Mesenchymal stem cell (in vitro differentiated cells and primary cell): ENCODE data around the gene CCDC102A.

Experiments used
- DNase-seq: peaks from one replicate; pipeline ENCODE4 v3.0.0-alpha.2; 2013
- H2AFZ ChIP-seq: one replicate; pipeline ENCODE4 v1.6.1; 2013; ENCODE audit warnings: low read depth, mild to moderate bottlenecking, control low read depth, inconsistent platforms, low read length, moderate library complexity
- H2AK5ac ChIP-seq: 2 replicates; pipeline ENCODE4 v1.6.1; 2013; ENCODE audit warnings: low read length, moderate library complexity, mild to moderate bottlenecking, inconsistent platforms; ENCODE audit not compliant: severe bottlenecking
- H2BK120ac ChIP-seq: one replicate; pipeline ENCODE4 v1.6.1; 2013; ENCODE audit warnings: low read depth, mild to moderate bottlenecking, inconsistent platforms, low read length, moderate library complexity
- H2BK12ac ChIP-seq, 2 experiments: one replicate each; pipeline ENCODE4 v1.6.1; 2013; ENCODE audit warnings: inconsistent platforms in 2 of 2, low read length in 2 of 2, mild to moderate bottlenecking in 2 of 2, moderate library complexity in 2 of 2, control low read depth in 1 of 2
- H2BK15ac ChIP-seq: one replicate; pipeline ENCODE4 v1.6.1; 2013; ENCODE audit warnings: mild to moderate bottlenecking, low read depth, inconsistent platforms; ENCODE audit not compliant: poor library complexity, severe bottlenecking
- H2BK5ac ChIP-seq: 2 replicates; pipeline ENCODE4 v1.6.1; 2013; ENCODE audit warnings: low read depth, mild to moderate bottlenecking, low read length, control low read depth, inconsistent platforms; ENCODE audit not compliant: poor library complexity, severe bottlenecking
- H3K14ac ChIP-seq, 2 experiments: one replicate each; pipeline ENCODE4 v1.6.1; 2013; ENCODE audit warnings: inconsistent platforms in 2 of 2, low read length in 2 of 2, control low read depth in 1 of 2, mild to moderate bottlenecking in 1 of 2, moderate library complexity in 1 of 2
- H3K18ac ChIP-seq, 2 experiments: one replicate each; pipeline ENCODE4 v1.6.1; 2013; ENCODE audit warnings: inconsistent platforms in 2 of 2, low read length in 2 of 2, control low read depth in 1 of 2, low read depth in 1 of 2, mild to moderate bottlenecking in 1 of 2
- H3K23ac ChIP-seq, 2 experiments: one replicate each; pipeline ENCODE4 v1.6.1; 2013; ENCODE audit warnings: inconsistent platforms in 2 of 2, low read length in 2 of 2, mild to moderate bottlenecking in 2 of 2, moderate library complexity in 2 of 2, control low read depth in 1 of 2
- H3K27ac ChIP-seq: 2 replicates; pipeline ENCODE4 v1.5.1; 2013; ENCODE audit warnings: mild to moderate bottlenecking, moderate library complexity, low read length, control low read depth, inconsistent platforms; ENCODE audit not compliant: poor library complexity, severe bottlenecking
- H3K27me3 ChIP-seq, 2 experiments: 2 replicates each; pipeline versions ENCODE4 v1.6.1 to v1.7.0; 2013; ENCODE audit warnings: low read length in 2 of 2, mild to moderate bottlenecking in 2 of 2, moderate library complexity in 2 of 2, control low read depth in 1 of 2, inconsistent platforms in 1 of 2; ENCODE audit not compliant: control insufficient read depth in 1 of 2, insufficient read depth in 1 of 2
- H3K36me3 ChIP-seq, 2 experiments: 2 replicates each; pipeline versions ENCODE4 v1.6.1 to v1.7.0; 2013; ENCODE audit warnings: low read length in 2 of 2, control low read depth in 1 of 2, inconsistent platforms in 1 of 2, low read depth in 1 of 2, mild to moderate bottlenecking in 1 of 2; ENCODE audit not compliant: insufficient read depth in 2 of 2, control insufficient read depth in 1 of 2
- H3K4ac ChIP-seq, 2 experiments: one replicate each; pipeline ENCODE4 v1.6.1; 2013; ENCODE audit warnings: inconsistent platforms in 2 of 2, low read length in 2 of 2, mild to moderate bottlenecking in 2 of 2, moderate library complexity in 2 of 2, control low read depth in 1 of 2, low read depth in 1 of 2
- H3K4me1 ChIP-seq: 2 replicates; pipeline ENCODE4 v1.6.1; 2013; ENCODE audit warnings: low read depth, low read length, control low read depth; ENCODE audit not compliant: control insufficient read depth, insufficient read depth
- H3K4me2 ChIP-seq: 2 replicates; pipeline ENCODE4 v1.6.1; 2013; ENCODE audit warnings: low read length, mild to moderate bottlenecking, inconsistent platforms; ENCODE audit not compliant: poor library complexity, severe bottlenecking
- H3K4me3 ChIP-seq, 2 experiments: 2 replicates each; pipeline versions ENCODE4 v1.5.1 to v1.7.0; 2013; ENCODE audit warnings: low read length in 2 of 2, mild to moderate bottlenecking in 2 of 2, control low read depth in 1 of 2, low read depth in 1 of 2; ENCODE audit not compliant: insufficient read depth in 1 of 2
- H3K79me1 ChIP-seq: replicated peaks from 2 replicates; pipeline ENCODE4 v1.6.1; 2013; ENCODE audit warnings: mild to moderate bottlenecking, control low read depth, low read length, inconsistent platforms; ENCODE audit not compliant: poor library complexity, severe bottlenecking
- H3K9ac ChIP-seq: 2 replicates; pipeline ENCODE4 v1.7.0; 2013; ENCODE audit warnings: mild to moderate bottlenecking, low read length, moderate library complexity
- H3K9me3 ChIP-seq: 2 replicates; pipeline ENCODE4 v1.7.0; 2013; ENCODE audit warnings: mild to moderate bottlenecking, low read length; ENCODE audit not compliant: control insufficient read depth
- H4K8ac ChIP-seq: one replicate; pipeline ENCODE4 v1.6.1; 2013; ENCODE audit warnings: inconsistent platforms, mild to moderate bottlenecking, low read length, moderate library complexity
- H4K91ac ChIP-seq: one replicate; pipeline ENCODE4 v1.6.1; 2013; ENCODE audit warnings: mild to moderate bottlenecking, low read length, inconsistent platforms
- WGBS: methylation state at CpG from one replicate; pipeline ENCODE4 v1.1.7; 2013; ENCODE audit warnings: mixed read lengths; 5-methylcytosine and 5-hydroxymethylcytosine counted together

CCDC102A gene

GRCh38 chr16:57493767-57494166 is 42.6 kb downstream of the CCDC102A start:
- Histone ChIP-seq H2BK5ac (no peak overlapping the region), H3K9me3 (no peaks in the 10 kb centered on the region), H2BK120ac (no peak overlapping the region), H2AK5ac (no peak overlapping the region), H4K8ac (no peak overlapping the region), H3K4me1 (no peaks in the 10 kb centered on the region), H3K27me3 (peaks cover 0 to 14% of the 10 kb centered on the region in 2 experiments), H3K79me1 (no peaks in the 10 kb centered on the region), H3K4me2 (no peak overlapping the region), H3K4ac (no peak overlapping the region), H3K23ac (no peak overlapping the region), H2AFZ (no peak overlapping the region), H3K27ac (no peak overlapping the region), H3K18ac (no peak overlapping the region), H2BK15ac (no peak overlapping the region), H3K14ac (no peak overlapping the region), H4K91ac (no peak overlapping the region), H3K4me3 (no peak overlapping the region), H3K36me3 (no peaks in the 10 kb centered on the region), H2BK12ac (no peak overlapping the region), H3K9ac (no peak overlapping the region)
- WGBS = 96% methylated on average over 4 of the region's 4 CpGs
- DNase-seq = no peak

DNA sequence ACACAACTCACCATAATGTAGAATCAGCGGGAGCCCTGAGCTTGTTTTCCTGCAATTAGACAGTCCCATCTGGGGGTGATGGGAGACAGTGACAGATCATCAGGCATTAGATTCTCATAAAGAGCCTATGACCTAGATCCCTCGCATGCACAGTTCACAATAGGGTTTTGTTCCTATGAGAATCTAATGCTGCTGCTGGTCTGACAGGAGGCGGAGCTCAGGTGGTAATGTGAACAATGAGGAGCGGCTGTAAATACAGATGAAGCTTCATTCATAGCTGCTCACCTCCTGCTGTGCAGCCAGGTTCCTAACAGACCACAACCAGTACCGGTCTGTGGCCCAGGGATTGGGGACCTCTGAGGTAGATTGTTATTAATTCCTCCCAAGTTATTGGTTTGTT is 47.1 kb downstream of the CCDC102A start:
- no peak overlapping the region for H4K91ac ChIP-seq
- H2BK5ac ChIP-seq = no peak overlapping the region
- no peaks in the 10 kb centered on the region for H3K36me3 ChIP-seq
- no peak overlapping the region for H3K27ac ChIP-seq
- H3K4ac ChIP-seq = no peak overlapping the region
- peaks cover 0 to 2% of the 10 kb centered on the region in 2 experiments for H3K27me3 ChIP-seq
- H3K14ac ChIP-seq = no peak overlapping the region
- no peak for DNase-seq
- 98% methylated on average over 5 of the region's 5 CpGs for WGBS
- H4K8ac ChIP-seq = no peak overlapping the region
- no peak overlapping the region for H3K4me3 ChIP-seq
- H3K23ac ChIP-seq = no peak overlapping the region
- no peak overlapping the region for H2BK15ac ChIP-seq
- no peaks in the 10 kb centered on the region for H3K9me3 ChIP-seq
- H3K79me1 ChIP-seq = peaks cover 10% of the 10 kb centered on the region
- H3K9ac ChIP-seq = no peak overlapping the region
- H2BK120ac ChIP-seq = no peak overlapping the region
- no peak overlapping the region for H2AFZ ChIP-seq
- no peak overlapping the region for H2BK12ac ChIP-seq
- no peak overlapping the region for H3K4me2 ChIP-seq
- H3K4me1 ChIP-seq = peaks cover 24% of the 10 kb centered on the region
- H3K18ac ChIP-seq = no peak overlapping the region
- no peak overlapping the region for H2AK5ac ChIP-seq

DNA sequence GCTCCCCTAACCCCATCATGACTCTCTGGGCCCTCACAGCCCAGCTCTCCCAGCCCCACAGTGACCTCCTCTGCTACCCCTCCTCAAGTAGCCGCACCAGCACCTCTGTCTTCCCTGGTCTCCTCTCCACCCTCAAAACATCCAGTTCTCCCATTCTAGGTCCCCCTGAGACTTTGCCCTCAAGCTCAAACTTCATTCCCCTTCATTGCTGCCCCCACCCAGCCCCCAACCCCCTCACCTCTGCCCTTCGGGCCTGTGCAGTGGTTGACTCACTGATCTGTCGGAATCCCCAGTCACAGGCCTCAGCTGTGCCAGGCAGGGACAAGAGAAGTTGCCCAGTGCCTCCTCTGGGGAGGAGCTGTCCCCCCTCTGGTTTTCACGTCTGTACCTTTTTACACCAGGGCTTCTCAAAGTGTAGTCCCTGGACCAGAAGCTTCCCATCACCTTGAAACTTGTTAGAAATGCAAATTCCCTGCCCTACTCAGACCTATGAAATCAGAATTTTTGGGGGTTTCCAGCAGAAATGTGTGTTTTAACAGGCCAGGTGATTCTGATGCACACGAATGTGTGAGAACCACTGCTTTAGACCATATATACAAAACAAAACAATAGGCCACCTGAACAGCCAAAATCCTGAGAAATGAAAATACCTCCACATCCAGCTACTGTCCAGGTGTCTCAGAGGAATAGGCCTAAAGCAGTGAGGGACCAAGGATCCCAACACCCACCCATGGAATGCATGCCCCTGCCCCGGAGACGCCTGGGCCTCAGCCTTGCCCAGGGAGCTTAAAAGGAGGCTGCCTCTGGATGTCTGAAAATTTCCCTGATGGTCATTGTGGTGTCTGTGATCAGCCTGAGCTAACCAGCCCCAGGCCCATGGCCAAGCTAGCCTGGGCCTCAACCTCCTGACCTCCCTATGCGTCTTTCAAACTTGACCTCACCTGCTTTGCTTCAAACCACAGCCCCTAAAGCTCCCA is 49.2 kb downstream of the CCDC102A start:
- Histone ChIP-seq H3K4me1 (peaks cover 27% of the 10 kb centered on the region), H3K27ac (no peak overlapping the region), H3K23ac (no peak overlapping the region), H3K18ac (peak overlapping the region; percentile 81 to 90), H4K91ac (peak overlapping the region; percentile 92), H3K27me3 (no peaks in the 10 kb centered on the region), H3K4me3 (peak overlapping the region in 1 of 2 experiments; percentile 70), H3K36me3 (peaks cover 0 to 5% of the 10 kb centered on the region in 2 experiments), H2AFZ (peak overlapping the region; percentile 83), H3K9me3 (no peaks in the 10 kb centered on the region), H3K4ac (peak overlapping the region in 1 of 2 experiments; percentile 4), H3K4me2 (peak overlapping the region; percentile 93), H3K79me1 (peaks cover 16% of the 10 kb centered on the region), H3K9ac (peak overlapping the region; percentile 59), H2AK5ac (no peak overlapping the region), H2BK15ac (peak overlapping the region; percentile 99), H2BK120ac (peak overlapping the region; percentile 65), H2BK5ac (no peak overlapping the region), H3K14ac (peak overlapping the region in 1 of 2 experiments; percentile 44), H4K8ac (peak overlapping the region; percentile 99), H2BK12ac (peak overlapping the region; percentile 51 to 93)
- DNase-seq = no peak
- WGBS = 61% methylated on average over 8 of the region's 8 CpGs
